NCI-H128 (cell line): Measurements from ENCODE around the gene CALD1.

ENCODE experiments used
- DNase-seq: peaks from one replicate; lab custom pipeline; 2025; ENCODE audit not compliant: unreplicated experiment; lab: John Stamatoyannopoulos, UW

Gene CALD1

DNA sequence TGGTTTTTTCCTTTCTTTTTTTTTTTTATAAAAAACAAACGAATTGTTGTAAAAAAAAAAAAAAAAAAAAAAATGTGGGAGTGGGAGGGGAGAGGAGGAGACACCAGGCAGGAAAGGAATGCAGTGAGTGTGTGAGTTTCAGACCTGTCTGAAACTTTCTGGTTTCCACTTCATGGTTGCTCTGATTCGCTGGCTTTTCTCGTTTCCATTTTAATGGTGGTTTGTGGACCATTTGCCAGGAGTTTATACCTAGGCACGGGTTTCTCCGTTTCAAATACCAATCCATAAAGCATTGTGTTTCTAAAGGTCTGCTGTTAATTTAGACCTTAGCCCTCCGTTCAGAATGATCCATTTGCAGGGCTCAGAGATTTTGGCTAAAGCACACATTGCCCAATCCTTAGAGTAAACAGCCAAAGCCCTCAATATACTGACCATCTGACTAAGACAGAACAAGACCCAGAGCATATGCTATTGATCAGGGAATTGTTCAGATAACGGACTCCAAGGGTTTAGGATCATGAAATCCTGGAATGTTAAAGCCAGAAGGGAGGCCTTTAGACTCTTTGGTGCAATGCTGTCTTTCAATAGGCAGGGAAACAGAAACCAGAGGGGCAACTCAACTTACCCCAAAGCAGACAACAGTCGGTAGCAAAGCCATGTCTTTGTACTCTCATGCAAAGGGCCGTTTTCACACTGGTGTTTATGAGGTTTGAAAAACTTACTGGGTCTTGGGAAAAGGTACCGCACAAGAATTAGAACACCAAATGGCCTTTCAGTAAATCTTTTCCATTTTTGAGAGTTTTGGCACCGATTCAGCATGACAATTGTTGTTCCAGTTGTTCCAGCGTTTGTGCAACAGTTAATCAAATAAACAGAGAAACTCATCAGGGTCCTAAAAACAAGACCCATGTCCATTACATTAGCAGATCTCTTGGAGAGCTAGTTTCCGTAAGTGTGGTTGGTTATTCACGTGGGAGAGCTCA, 112.6 kb downstream of the CALD1 start:
- DNase-seq: no peak

DNA sequence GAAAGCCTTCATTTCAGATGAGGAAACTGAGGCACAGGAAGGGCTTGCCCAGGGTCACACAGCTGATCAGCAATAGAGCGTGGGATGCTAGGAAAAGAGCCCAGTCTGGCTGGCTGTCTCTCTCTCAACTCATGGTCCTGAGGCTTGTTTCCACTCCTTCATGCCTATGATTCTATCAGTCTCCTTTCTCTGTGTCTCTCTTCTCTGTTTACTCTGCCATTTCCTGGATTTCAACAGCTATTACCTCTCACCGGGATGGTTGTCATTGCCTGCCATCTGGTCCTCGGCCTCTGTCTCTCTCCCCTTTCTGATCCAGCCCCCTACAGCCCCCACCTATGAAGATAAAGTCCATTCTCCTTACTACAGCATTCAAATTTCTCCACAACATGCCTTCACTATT, 113.5 kb downstream of the CALD1 start:
- DNase-seq: no peak

DNA sequence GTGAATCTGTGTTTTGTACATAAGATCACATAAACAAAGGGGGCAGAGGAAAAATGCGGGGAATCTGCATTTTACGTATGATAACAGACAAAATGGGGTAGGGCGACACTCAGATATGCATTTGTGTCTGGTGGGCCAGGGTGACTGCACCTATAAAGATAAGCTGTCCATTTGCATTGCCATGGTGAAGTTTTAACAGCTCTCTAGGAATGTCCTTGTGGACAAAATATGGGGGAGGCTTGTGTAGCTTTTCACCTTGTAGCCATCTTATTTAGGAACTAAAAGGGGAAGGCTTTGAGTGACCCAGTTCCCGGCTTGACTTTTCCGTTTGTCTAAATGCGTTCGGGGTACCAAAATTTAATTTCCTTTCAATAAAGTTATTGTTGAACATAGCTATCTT, 114.5 kb downstream of the CALD1 start:
- DNase-seq: no peak

DNA sequence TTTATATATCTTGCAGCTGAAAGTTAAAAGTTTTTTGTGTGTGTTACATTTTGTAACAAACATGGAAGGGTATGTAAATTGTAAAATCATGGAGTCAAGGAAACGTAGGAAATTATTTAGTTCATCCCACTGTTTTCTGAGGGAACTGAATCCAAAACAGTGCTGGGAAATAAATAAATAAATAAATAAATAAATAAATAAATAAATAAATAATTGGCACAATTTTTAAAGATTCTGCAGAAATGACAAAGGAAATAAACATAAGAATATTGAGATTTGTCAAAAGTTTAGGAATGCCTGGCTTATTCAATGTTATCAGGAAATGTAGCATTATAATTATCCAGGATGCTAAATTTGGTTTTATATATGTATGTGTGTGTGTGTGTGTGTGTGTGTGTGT, 115.5 kb downstream of the CALD1 start:
- DNase-seq: no peak

DNA sequence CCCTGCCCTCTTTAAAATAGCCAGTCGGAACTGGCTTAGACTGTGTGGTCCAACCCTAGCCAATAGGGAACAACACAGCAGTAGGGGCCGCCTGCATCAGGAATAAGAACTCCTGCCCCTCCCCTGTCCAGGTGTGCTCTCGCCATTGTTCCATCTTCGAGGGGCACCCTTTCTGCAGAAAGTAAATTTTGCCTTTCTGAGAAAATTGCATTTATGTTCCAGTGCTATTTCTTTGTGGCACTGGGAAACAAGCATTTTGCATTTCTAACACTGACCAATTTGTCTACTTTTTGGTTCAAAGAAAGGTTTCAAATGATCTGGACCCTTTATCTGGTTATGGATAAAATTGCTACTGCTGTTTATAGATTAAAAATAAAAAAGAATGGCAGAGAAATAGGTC, 116.6 kb downstream of the CALD1 start:
- no peak for DNase-seq

DNA sequence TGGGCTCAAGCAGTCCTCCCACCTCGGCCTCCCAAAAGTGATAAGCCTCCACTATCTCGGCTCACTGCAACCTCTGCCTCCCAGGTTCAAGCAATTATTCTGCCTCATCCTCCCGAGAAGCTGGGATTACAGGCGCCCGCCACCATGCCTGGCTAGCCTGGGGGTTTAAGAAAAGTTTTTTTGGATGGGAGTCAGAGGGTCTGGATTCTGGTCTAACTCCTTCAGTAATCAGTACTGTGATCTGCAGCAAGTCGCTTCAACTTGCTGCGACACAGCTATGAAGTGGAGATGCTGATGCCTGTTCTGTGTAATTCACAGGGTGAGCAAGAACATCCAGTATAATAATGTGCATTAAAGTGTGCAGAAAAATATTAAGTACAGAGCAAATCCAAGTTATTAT, 118.5 kb downstream of the CALD1 start:
- no peak for DNase-seq

DNA sequence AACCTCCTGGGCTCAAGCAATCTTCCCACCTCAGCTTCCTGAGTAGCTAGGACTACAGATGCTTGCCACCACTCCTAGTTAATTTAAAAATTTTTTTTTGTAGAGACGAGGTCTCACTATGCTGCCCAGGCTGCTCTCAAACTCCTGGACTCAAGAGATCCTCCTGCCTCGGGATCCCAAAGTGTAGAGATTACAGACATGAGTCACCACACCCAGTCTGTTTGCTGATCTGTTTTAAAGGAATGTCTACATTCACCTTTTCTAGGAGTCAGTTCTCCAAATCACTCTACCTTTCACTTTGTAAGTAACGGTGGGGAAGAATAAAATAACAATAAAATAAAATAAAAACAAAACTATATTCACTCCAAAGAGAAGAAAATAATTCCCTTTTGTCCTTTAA, 120.3 kb downstream of the CALD1 start:
- DNase-seq: no peak

DNA sequence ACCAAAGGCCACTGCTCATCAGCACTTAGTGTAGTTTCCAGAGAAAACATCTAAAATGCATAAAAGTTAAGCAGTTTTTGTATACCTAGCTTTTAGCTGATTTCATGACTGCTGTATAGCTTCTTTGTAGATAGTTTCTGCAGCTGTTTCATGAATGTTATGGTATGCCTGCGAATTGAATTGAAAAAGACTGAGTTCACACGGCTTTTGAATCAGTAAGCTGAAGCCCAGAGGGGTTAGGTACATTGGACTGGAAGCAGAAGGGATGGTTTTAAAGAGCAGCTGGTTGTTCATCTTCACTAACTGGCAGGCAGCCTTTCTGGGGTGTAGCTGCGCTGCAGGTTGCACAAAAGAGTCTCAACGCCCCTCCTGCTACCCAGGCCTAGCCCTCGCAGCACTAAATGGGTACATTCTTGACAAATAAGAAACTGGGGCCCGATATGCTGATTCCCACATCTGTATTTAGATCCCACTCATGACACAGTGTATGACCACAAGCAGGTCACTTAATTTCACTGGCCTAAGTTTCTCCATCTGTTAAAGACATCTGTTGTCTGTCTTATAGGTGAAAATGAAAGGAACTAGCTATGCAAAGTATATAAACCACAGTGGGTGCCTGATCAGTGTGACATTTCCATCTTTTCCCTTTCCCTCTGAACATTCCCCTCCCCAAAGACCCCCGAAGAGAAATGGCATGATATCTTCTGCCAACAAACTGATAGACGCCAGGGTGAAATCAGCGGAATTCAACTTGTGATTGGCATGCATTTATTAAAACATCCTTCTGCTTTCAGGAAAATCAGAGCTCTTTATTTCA, 120.9 kb downstream of the CALD1 start:
- DNase-seq: no peak

DNA sequence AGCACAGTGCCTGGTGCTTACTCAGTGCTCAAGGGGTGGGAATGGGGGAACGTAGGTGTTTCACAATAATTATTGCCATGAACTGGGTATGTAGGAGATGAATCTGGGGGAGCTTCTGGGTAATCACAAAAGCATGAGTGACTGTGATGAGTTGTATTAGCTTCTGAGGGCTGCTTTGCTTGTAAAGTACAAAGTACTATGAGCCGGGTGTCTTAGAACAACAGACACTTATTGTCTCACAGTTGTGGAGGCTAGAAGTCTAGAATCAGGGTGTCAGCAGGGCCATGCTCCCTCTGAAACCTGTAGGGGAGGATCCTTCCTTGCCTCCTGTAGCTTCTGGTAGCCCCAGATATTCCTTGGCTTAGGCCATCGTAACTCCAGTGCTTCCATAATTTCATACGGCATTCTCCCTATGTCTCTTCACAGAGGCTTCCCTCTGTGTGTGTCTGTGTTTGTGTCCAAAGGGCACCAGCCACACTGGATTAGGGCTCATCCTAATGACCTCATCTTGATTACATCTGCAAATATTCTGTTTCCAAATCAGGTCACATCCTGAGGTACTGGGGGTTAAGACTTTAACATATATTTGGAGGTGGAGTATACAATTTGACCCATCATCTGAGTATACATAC, 122.1 kb downstream of the CALD1 start:
- DNase-seq: no peak

DNA sequence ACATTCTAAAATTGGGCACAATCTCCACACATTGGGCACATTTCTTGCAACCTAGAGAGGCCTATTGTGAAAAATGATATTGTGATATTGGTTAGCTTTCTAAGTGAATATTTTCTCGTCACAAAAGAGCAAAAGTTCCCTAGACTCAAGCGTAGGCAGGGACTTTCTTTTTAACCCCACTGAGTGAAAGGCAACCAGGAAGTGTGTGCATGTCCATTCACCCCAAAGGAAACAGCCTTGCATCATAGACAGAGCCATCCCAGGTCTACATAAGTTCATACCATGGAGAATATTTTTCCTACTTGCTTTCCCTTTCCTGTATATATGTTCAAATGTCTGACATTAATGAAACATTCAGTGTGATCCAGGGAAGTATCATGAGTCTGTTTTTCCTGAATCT, 122.6 kb downstream of the CALD1 start:
- DNase-seq: no peak

DNA sequence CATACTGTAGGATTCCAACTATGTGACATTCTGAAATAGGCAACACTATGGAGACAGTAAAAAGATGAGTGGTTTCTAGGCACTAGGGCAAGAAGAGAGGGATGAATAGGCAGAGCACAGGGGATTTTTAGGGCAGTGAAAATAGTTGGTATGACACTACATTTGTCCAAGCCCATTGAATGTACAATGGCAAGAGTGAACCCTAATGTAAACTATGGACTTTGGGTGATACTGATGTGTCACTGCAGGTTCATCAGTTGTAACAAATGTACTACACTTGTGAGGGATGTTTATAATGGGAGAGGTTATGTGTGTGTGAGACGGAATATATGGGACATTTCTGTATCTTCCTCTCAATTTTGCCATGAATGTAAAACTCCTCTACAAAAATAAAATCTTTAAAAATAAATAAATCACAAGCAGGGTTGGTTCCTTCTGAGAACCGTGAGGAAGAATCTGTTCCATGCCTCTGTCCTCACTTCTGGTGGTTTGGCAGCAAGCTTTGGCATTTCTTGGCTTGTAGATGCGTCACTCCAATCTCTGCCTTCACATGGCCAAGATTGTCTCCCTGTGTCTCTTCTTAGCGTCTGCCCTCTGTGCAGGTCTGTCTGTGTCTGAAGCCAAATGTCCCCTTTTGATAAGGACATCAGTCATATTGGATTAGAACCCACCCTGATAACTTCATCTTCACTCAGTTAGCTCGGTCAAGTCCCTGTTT, 123.8 kb downstream of the CALD1 start:
- no peak for DNase-seq

DNA sequence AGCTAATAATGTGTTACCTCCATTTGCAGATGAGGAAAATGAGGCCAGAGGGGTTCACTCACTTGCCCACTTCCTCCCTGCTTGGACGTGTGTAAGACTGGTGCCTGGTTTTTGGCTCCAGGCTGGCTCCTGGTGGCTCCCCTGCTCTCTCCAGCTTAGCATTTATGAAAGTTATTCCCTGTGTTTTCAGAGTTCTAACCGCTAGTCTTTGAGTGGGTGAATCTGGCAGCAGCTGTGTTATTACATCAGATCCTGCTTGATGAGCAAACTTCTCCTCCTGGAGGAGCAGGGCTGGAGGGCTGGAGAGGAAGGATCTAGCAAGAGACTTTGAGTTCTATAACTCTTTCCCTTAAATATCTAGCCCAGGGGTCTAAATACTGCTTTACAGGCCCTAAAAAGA, 125.9 kb downstream of the CALD1 start:
- DNase-seq: no peak

DNA sequence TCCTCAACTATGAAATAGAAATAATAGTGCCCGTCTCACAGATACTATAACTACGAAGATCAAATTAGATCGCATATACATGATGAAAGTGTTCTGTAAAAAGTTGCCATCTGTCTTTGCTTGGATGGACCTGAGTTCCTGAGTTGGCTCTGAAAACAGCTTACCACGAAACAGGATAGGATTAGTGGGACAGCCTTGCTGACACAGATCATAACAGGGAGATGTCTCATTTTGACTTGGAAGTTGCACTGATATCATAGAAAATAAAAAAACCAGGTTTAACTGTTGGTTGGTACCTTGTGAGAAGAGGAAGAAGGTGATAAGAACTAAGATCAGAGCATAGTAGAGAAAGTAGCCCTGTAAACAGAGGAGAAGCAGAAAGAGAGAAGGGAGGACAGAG, 127.6 kb downstream of the CALD1 start:
- DNase-seq: no peak

DNA sequence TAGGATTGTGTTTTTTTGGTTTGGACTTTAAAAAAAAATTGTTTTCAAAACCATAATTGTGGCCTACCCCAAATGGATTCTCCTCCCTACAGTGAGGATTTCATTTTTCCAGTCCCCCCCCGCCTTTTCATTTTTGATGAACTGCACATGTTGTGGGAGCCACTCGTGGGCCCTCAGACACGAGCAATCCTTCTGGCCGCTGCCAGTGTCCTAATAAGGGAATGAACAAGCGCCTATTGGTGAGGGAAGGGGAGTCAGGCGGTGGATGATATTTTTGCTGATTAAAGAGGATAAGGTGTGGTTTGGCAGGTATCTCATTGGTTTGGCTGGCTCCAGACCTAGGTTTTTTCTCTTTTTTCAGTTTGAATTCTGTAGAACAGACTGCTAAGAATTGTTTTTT, 128.2 kb downstream of the CALD1 start:
- DNase-seq: no peak

DNA sequence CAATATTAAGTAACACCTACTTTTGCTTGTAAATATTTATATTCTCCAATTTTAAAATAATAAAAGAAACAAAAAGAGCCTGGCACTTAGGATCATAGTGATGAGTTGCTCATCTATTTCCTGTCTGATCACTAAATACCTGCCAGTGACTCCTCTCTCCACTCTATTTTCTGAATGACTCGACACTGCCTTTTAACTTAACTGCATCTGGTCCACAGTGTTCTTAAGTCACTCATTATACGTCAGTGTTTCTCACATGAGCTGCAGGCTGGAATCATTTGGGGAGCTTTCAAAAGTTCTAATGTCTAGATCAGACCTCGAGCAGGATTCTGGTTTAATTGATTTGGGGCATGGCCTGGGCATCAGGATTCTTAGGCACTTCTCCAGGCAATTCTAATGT, 128.9 kb downstream of the CALD1 start:
- DNase-seq: no peak

DNA sequence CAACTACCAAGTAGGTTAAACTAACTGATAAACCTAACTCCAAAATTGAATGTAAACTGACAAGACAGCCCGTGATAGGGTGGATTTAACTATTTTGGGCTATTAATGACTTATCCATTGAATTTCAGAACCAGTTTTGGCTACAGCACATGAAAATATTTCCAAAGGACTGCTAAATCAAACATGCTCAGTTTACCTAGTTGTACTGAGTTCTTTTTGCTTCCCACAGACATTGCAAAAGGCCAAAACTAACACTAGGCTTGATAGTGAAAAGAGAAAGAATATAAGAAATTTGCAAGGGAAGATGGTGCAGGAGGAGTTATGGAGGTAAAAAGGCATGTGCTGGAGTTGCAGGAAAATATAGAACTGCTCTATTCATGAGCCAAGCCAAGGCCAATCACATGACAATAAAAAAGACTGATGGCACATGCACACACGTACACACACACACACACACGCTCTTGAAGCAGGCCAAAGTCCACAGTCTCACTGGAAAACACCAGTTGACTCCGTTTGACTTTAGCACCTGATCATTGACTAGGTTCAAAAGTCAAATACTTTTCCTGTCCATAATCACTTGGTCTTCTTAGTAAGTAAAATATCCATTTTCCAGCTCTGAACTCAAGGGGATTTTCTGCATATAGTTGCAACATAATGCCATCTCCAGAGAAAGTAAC, 130.9 kb downstream of the CALD1 start:
- DNase-seq: no peak

DNA sequence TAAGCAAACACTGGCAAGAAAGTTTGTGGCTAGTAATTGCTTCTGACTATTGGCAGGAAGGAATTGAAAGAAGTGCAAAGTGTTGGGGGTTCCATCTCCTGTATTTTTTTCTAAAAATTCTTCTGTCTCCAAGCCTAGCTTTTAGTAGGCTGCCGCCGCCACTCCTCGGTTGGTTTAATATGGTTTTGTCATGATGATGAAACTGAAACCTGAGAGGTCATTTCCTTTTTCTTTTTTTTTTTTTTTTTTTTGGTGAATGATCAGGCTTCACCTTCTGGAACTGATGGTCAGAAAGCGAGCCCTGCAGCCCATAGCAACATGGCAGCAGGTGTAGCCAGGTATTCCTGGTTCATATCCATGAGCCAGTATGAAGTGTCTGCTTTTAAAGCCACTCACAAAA, 131.5 kb downstream of the CALD1 start:
- no peak for DNase-seq

DNA sequence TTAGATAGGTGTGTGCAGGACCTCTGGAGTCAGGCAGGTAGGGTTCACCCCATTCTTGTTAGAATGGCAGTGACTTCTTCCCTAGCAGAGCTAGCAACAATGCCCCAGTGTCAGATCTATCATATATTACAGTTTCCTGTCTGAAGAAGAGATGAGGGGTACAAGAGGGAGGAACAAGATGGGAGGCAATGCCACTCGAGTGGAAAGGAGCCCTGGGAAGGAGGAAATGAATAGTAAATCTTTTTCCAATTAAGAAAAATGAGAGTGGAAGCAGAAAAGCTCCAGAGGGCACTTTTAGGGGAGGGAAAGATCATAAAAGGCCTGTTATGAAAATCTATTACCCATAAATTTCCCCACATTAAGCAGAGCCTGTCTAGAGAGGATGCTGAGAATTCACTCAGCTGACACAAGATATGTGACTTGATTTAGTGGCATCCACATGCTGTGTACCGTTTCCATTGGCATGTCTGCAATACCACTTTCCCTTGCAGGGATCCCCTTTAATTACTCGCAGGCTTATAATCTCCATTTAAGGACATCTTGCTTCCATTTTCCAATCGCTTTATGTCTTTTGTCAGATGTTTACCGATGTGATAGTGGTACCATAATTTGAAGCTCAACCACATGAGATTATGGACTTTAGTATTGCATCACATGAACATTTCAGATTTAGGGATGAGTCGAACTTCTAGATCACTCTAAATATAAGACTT, 136.9 kb downstream of the CALD1 start:
- no peak for DNase-seq

DNA sequence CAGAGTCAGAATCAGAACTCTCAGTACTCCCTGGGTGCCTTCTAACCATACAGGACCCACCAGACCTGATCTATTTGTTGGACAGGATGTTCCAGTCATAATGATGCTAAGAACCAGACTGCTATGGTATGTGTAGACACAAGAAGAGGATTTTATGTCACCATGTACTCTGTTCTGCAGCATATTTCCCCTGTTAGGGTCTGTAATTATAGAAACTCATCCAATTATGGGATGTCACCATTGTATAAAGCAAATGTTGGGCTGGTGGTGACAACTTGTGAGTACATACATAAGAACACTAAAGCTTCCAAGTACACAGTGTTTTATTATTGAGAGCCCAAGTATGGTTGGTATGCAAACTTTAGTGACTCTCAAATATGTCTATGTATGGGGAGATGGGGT, 139.8 kb downstream of the CALD1 start:
- DNase-seq: no peak
